ENCODE measurements around the gene THUMPD2.

DNA sequence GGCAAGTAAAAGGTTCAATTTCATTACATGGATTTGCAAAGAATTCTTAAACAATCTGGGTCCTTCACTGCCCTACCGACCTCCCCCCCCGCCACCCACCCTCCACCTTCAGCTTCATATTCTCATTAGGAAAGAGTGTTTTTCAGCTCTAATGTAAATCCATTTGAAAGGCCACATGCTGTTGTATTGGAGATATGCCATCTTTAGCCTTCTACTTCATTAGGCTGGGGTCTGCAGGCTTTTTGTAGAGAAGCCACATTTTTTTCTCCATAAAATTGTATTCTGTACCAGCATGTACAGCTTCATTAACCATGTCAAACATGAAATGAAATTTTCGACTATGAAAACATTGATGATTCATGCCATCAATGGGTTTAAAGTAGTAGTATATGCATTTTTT lies 42.8 kb upstream of the THUMPD2 start:
- TF ChIP-seq, protein P1, sequence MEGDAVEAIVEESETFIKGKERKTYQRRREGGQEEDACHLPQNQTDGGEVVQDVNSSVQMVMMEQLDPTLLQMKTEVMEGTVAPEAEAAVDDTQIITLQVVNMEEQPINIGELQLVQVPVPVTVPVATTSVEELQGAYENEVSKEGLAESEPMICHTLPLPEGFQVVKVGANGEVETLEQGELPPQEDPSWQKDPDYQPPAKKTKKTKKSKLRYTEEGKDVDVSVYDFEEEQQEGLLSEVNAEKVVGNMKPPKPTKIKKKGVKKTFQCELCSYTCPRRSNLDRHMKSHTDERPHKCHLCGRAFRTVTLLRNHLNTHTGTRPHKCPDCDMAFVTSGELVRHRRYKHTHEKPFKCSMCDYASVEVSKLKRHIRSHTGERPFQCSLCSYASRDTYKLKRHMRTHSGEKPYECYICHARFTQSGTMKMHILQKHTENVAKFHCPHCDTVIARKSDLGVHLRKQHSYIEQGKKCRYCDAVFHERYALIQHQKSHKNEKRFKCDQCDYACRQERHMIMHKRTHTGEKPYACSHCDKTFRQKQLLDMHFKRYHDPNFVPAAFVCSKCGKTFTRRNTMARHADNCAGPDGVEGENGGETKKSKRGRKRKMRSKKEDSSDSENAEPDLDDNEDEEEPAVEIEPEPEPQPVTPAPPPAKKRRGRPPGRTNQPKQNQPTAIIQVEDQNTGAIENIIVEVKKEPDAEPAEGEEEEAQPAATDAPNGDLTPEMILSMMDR (IDR thresholded peaks at IDR 0.05): no peak
- TF ChIP-seq ZFX (IDR thresholded peaks at IDR 0.05; ENCODE audit: borderline replicate concordance): no peak

Data from 22Rv1 (cell line).